ENCODE results near the gene LGALS16.

GRCh38 chr19:39679791-39680168, 24.1 kb downstream of the LGALS16 start:
- TF ChIP-seq FOXM1 (IDR thresholded peaks at IDR 0.05; ENCODE audit: borderline replicate concordance) = no peak
- TF ChIP-seq SUZ12 (IDR thresholded peaks at IDR 0.05) = no peak
- no peak for TF ChIP-seq BHLHE40 (IDR thresholded peaks at IDR 0.05; ENCODE audit: borderline replicate concordance)
- no peak for TF ChIP-seq FOXK2 (IDR thresholded peaks at IDR 0.05)
- TF ChIP-seq ZNF384 (IDR thresholded peaks at IDR 0.05) = no peak
- TF ChIP-seq SP1 (IDR thresholded peaks at IDR 0.05) = no peak
- no peak for TF ChIP-seq FOXA1 (IDR thresholded peaks at IDR 0.05)
- no peak for TF ChIP-seq LEF1 (IDR thresholded peaks at IDR 0.05; ENCODE audit: borderline replicate concordance)
- no peak for TF ChIP-seq NFRKB (IDR thresholded peaks at IDR 0.05)

Data from HEK293T (cell line).